Omental fat pad (tissue), 4 donors: ENCODE measurements around the gene TUT4. TPM values are rescaled to one million over a fixed set of nuclear protein-coding genes. Genes with fewer than 3 reads are reported as not detected.

ENCODE experiments used
- ATAC-seq: fragments of 150-250 bp; one replicate; pipeline ENCODE4 v1.9.1; 2016; ENCODE audit warnings: mild to moderate bottlenecking, moderate library complexity; ENCODE audit not compliant: low FRiP score
- DNase-seq: peaks from one replicate; pipeline ENCODE4 v3.0.0-alpha.2; 2019; ENCODE audit warnings: low spot score
- total RNA-seq, 4 donors: library from RNA; depleted of rRNA; stranded (reverse); fragments of >200 nt; gene quantifications; one replicate each; pipeline ENCODE4 v1.1.0, GENCODE V29; 2016
- TF ChIP-seq, protein P1 (sequence below), 3 donors: fragments of 450-650 bp; IDR thresholded peaks; one replicate each; pipeline ENCODE4 v1.5.1; 2016 to 2017; ENCODE audit warnings: antibody characterized with exemption in 3 of 3, mild to moderate bottlenecking in 3 of 3, moderate library complexity in 2 of 3

TUT4 gene
- total RNA-seq, 4 donors from 2014 or later = 26.2 to 56.4 (median 42.4) TPM

DNA sequence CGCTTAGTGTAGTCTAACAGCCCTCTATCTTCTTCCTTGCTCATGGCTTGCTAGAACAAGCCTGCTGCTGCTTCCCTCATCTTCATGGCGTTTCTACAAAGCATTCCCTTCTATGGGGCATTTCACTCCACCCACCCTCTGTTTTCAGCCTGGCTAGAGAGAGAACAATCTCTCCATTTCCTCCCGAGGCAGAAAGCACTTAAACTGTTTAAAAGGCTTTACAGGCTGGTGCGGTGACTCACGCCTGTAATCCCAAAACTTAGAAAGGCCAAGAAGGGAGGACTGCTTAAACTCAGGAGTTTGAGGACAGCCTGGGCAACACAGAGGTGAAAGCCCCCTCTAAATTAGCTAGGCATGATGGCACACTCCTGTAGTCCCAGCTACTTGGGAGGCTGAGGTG is 166.4 kb downstream of the TUT4 start:
- no peak for ATAC-seq
- TF ChIP-seq, protein P1, sequence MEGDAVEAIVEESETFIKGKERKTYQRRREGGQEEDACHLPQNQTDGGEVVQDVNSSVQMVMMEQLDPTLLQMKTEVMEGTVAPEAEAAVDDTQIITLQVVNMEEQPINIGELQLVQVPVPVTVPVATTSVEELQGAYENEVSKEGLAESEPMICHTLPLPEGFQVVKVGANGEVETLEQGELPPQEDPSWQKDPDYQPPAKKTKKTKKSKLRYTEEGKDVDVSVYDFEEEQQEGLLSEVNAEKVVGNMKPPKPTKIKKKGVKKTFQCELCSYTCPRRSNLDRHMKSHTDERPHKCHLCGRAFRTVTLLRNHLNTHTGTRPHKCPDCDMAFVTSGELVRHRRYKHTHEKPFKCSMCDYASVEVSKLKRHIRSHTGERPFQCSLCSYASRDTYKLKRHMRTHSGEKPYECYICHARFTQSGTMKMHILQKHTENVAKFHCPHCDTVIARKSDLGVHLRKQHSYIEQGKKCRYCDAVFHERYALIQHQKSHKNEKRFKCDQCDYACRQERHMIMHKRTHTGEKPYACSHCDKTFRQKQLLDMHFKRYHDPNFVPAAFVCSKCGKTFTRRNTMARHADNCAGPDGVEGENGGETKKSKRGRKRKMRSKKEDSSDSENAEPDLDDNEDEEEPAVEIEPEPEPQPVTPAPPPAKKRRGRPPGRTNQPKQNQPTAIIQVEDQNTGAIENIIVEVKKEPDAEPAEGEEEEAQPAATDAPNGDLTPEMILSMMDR (IDR thresholded peaks at IDR 0.05) = no peak
- no peak for DNase-seq

DNA sequence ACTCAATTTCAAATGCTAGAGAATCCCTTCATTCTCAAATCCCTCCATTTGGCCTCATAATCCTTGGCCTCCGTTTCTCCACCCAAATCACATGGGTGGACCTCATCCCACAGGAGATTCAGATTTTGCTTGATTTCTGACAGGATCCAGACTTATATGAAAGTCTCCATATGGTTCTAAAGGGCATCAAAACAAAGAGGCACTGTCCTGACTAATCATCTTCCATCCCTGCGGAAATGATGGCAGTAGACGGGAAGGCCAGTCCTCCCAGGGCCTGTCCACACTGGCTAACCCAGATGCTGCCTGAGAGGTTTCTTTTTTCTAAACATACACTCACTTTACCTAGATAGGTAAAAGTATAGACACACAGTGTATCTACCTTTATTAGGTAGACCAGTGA is 167.5 kb downstream of the TUT4 start:
- no peak for DNase-seq
- TF ChIP-seq, protein P1 (IDR thresholded peaks at IDR 0.05) = no peak
- no peak for ATAC-seq

Other genes starting within 250 kb of the TUT4 start
- 10 to 100 TPM; 23.8 to 33.9 (median 29.9) TPM for gene CC2D1B, start 186.9 kb downstream of the TUT4 start, total RNA-seq
- 1 to 10 TPM in 2 of 4 donors, under 1 TPM in 2; 0.25 to 1.6 (median 0.92) TPM for gene ORC1, start 148.7 kb downstream of the TUT4 start, total RNA-seq
- gene PRPF38A, start 148.5 kb downstream of the TUT4 start, total RNA-seq = 10 to 100 TPM; 10.7 to 24.0 (median 13.8) TPM
- 10 to 100 TPM in 3 of 4 donors, 1 to 10 TPM in 1; 8.6 to 23.0 (median 16.3) TPM for gene GPX7, start 49.3 kb upstream of the TUT4 start, total RNA-seq
- not detected for gene SHISAL2A, start 80.1 kb upstream of the TUT4 start, total RNA-seq
- gene COA7, start 145.3 kb upstream of the TUT4 start, total RNA-seq = 10 to 100 TPM in 3 of 4 donors, 1 to 10 TPM in 1; 8.2 to 26.5 (median 14.0) TPM
- gene ZYG11B, start 173.4 kb upstream of the TUT4 start, total RNA-seq = 10 to 100 TPM; 23.4 to 46.2 (median 42.1) TPM